VCaP (cell line): ENCODE results near the gene NIFK.

Source experiments
- H3K27ac ChIP-seq: fragments of 450-650 bp; 2 replicates; pipeline ENCODE4 v1.5.1; 2017
- CTCF ChIP-seq: fragments of 450-650 bp; conservative IDR thresholded peaks from 2 replicates; pipeline ENCODE4 v1.5.1; 2017; ENCODE audit warnings: mild to moderate bottlenecking, moderate library complexity

The NIFK gene

GRCh38 chr2:121736462-121737336 lies at the start of gene NIFK:
TSS of gene NIFK (minus strand) at chr2:121736875. CDS start at chr2:121736850, 25 bp downstream.
- peak within 1 kb of the TSS; percentile 86 for H3K27ac ChIP-seq
- TF ChIP-seq CTCF = no peak

- H3K27ac ChIP-seq = no peak overlapping the region
- TF ChIP-seq CTCF = no peak
Observed at GRCh38 chr2:121783180-121783579, 46.5 kb upstream of the NIFK start.

- H3K27ac ChIP-seq = no peak overlapping the region
- no peak for TF ChIP-seq CTCF
Observed at GRCh38 chr2:121778741-121779487, 42.2 kb upstream of the NIFK start.

GRCh38 chr2:121777699-121778058 lies 41.0 kb upstream of the NIFK start:
- TF ChIP-seq CTCF = no peak
- H3K27ac ChIP-seq = no peak overlapping the region

GRCh38 chr2:121776885-121777698 lies 40.4 kb upstream of the NIFK start:
- TF ChIP-seq CTCF = no peak
- H3K27ac ChIP-seq = no peak overlapping the region

GRCh38 chr2:121776361-121776760 lies 39.7 kb upstream of the NIFK start:
- H3K27ac ChIP-seq = no peak overlapping the region
- no peak for TF ChIP-seq CTCF

- H3K27ac ChIP-seq = no peak overlapping the region
- TF ChIP-seq CTCF = no peak
Observed at GRCh38 chr2:121774235-121774634, 37.6 kb upstream of the NIFK start.
